Measurements from ENCODE around the gene MAN1A1.

The MAN1A1 gene

DNA sequence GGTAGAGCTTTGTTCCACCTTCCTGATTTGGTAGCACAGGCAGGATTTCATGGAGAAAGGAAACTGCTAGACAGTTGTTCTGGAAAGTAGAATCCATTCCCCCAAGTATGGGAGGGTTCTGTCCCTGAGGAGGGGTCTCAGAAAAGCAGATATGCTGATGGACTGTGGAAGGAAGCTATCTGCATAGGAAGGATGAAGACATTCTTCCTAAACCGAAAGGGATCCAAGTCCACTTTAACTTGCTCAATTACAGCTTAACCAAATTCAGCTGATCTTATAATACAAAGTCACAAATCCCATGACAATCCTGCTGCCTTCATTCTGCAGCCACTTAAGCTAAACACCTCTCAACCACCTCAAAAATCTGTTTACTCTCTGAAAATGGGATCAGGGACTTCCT is 2.6 kb downstream of the MAN1A1 start:
- H3K4me3 ChIP-seq (ENCODE audit: low read depth, low read length) = no peak overlapping the region

DNA sequence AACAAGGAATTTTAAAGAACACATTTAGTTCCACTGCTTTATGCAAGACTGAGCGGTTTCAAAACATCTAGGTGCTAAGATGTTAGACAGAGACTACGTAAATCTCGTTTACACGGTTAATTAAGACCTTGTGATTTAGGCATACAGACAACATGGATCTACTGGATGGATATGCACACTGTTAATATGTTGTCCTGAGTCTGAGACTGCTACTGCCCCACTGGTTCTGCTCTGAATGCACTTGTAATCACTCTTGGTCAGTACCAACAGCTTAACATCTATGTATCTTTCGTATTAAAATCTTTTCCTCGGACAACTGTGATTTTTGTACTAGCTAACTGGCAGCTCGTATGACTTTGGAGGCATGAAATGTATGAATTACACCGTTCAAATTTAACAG is 3.1 kb downstream of the MAN1A1 start:
- no peak overlapping the region for H3K4me3 ChIP-seq (ENCODE audit: low read depth, low read length)

DNA sequence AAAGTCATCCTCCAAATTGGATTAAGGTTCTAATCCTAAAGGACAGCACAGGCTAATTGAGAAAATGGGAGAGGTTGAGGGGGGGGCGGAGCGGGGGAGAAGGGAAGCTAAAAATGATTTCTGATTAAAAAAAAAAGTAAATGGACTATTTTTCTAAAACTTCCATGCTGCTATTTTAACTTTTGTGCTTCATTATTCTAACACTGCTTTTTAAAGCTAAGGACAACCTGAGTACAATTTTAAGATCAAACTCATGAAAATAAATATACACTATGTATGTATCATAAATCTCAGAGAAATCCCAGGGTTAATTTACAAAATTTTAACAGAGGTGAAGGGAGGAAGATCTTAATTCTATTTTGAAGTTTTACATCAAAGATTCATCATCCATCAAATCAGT is 4.4 kb downstream of the MAN1A1 start:
- no peak overlapping the region for H3K4me3 ChIP-seq (ENCODE audit: low read depth, low read length)

DNA sequence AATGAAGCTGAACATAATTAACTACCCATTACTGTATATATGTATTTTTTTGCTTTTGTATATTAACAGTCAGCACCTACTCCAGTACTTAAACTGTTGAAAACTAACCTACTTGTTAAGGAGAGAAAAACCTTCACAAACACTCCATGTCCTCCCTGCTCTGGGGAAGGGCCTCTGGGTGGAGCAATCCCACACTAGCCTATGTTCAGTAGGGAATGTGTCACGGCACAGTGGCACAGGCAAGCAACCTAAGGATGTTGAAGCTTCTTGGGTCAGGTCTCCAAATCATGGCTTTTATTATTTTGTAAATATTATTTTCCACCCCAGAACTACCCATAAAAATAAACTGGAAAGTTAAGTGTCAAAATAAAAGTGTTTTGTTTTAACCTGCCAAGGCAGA is 5.3 kb downstream of the MAN1A1 start:
- H3K4me3 ChIP-seq (ENCODE audit: low read depth, low read length) = no peak overlapping the region

DNA sequence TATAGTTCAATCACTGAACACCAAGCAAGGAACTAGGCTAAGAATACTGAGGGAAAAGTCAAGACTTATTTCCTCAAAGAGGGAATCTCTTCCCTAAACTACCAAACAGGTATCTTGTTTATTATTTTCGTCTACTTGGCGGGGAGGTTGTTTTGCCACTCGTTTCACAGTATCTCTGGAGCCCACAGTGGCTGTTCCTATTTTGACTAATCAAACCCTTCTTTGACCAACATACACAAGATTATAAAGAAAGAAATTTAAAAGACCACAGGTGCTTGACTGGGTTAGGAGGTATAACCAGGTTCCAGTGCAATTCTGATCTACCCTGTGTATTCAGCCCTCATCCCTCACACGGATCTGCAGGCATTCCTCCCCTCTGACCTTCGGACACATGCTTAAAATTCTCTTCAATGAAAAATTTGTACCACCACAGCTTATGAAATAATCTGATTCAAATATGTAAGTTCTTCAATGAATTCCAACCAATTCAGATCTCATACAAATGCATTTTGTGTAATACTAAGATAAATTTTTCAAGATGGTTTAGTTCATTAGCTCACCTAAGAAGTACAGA is 5.9 kb downstream of the MAN1A1 start:
- H3K4me3 ChIP-seq (ENCODE audit: low read depth, low read length) = no peak overlapping the region

DNA sequence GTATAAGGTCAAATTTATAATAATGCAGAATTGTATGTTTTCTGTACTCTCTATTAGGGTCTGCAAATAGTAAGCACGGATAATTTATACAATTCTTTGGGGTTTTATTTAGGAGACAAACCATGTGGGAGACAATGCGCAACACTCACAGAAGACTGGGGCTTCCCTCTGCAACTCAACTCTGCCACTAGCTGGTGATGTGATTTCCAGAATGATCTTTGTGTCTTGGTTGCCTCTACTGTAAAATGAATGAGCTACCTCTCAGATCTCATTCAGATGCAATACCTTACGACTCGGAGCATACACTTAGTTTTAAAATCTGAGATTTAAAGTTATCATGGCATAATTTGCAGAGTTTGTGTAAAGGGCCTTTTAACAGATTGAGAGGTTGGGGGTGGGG is 6.4 kb downstream of the MAN1A1 start:
- no peak overlapping the region for H3K4me3 ChIP-seq (ENCODE audit: low read depth, low read length)

DNA sequence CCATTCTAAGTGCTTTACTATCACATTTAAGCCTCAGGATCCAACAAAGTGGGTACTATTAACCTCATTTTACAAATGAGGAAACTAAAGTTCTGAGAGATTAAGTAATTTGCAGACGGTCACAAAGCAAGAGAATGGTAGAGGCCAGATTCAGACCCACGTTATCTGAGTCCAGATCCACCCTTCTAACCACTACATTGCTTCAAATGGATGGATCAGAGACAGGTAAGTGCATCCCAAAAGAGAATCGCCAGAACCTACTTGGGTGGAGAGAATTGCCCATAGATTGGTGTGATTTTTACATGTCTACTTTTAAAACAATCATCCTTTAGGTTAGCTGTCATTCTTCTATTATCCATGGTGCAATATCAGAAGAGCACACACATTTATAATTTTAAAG is 7.1 kb downstream of the MAN1A1 start:
- no peak overlapping the region for H3K4me3 ChIP-seq (ENCODE audit: low read depth, low read length)

DNA sequence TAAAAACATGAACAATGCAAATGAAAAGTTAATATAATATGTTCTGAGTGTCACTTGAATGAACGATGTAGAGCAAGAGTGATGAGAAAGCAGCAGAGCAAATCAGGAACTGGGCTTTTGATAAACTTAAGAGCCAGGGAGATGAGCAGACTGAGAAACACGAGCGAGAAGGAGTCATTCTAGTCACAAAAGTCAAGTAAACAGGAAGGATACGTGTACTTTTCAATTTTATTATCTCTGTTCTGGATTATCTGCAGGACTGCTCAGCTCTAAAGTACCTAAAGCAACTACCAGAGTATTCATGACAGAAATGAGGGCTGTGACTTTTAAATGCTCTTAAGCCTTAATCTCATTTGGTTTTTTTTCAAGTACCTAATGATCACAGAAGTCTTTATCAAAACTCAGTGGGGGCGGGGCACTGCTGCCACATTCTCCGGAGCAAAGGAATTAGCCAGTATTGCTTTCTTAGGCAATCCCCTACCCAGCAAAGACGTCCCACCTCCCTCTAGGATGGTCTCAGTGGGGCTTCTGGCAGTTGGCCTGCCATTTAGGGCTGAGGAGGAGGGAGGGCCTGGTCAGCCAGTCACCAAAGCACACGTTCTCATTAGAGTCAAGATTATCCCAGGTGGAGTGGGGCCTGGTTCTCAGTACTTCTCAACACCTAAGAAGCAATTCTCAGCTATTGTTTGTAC is 8.6 kb downstream of the MAN1A1 start:
- H3K4me3 ChIP-seq (ENCODE audit: low read depth, low read length) = no peak overlapping the region

DNA sequence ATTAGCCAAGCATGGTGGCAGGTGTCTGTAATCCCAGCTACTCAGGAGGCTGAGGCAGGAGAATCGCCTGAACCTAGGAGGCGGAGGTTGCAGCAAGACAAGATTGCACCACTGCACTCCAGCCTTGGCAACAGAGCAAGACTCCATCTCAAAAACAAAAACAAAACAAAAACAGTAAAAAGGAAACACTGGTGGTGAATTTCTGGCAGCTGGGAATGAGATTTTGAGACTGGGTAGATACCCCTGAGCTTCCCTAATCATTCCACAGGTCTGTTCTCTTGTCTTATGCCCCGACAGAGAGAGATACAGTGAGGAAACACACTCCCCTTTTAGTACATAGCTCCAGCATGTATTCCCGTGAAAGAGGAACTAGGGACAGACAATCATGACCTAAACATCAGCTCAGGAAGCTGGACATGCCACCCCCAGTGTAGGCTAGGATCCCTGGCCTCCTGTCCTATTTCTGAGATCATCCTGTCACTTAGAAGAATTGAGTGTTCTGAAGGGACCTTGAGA is 9.6 kb downstream of the MAN1A1 start:
- H3K4me3 ChIP-seq (ENCODE audit: low read depth, low read length) = no peak overlapping the region

DNA sequence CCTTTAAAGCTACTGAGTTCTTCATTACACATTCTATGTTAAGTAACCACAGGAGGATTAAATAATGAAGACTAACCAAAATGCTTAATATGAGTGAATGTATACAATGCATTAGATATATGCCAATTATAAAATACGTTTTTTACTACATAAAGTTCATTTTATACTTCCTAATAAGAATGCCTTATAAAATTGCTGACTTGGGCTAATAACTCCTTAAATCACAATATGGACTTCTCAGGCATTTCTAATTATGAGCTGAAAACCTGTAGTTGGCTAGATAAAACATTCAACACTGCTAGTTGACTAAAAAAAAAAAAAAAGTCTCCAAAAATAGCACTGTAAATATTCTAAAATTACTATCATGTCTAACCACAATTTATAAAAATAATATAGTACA is 11.8 kb downstream of the MAN1A1 start:
- no peak overlapping the region for H3K4me3 ChIP-seq (ENCODE audit: low read depth, low read length)

DNA sequence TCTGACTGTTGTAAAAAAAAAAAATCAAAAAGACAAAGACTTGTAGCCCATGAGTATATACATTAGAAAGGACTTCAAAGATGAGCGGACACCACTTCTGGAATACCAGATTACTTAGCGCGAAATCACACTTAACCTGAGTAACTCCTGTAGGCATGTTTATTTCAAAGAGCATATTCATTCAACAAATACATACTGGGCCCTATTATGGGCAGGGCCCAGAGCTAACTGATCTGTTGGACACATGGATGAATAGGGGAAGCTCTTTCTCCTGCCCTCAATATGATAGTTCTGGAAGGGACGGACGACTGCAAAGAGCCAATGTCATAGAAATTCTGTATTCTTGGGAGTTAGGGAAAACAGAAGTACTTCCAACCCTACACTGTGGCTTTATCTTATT is 12.3 kb downstream of the MAN1A1 start:
- no peak overlapping the region for H3K4me3 ChIP-seq (ENCODE audit: low read depth, low read length)

DNA sequence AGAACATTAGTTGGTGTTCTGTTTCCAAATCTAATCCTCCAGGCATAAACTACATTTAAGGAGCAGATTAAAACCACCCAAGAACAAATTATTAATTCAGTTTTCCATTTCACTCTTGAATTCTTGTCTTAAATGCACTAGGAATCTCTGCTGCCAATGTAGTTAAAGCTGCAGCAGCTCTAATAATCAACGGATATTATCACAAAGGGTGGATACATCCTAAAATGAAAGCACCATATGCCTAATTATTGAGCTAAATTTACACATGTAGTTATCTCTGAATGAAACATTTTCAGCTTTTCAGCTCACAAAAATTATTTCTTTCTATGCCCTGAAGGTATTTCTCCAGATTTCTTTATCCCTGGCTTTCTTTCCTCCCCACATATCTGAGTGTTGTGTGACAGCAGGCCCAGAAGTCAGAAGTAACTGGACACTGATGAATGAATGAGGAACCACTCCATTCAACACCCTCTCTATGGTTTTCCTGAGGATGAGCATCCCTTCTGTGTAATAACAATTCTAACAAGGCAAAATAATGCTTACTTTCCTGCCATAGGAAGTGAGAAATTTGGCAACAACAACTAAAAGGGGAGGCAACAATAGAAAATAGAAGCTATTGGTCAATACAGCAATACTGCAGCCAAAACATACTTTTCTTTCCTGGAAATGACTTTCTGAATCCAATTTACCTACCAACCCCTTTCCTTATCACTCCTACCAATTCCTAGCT is 14.9 kb downstream of the MAN1A1 start:
- H3K4me3 ChIP-seq (ENCODE audit: low read depth, low read length) = no peak overlapping the region

DNA sequence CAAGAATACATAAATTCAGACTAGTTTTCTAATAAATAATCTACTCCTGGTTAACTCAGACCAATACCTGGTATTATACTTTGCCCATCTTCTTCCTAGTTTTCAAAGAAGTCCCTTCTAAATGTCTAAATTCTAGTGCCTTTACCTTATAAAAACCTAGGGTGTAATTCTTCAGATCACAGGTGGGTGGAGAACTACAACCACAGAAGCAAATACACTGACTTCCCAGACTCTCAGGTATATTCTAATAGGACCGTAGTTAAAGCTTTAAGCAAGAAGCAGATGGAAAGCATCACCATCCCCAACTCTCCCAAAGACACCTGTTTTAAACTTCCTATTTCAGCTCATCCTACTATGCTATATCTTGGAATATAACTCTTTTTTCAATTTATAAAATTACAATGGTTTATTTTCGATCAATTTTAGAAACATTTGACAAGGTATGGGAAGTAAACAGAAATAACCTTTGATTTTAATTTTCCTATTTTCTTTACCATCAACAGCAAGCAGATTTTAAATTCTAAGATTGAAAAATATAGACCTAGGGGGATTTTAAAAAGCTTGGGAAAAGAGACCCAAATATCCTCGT is 15.8 kb downstream of the MAN1A1 start:
- no peak overlapping the region for H3K4me3 ChIP-seq (ENCODE audit: low read depth, low read length)

DNA sequence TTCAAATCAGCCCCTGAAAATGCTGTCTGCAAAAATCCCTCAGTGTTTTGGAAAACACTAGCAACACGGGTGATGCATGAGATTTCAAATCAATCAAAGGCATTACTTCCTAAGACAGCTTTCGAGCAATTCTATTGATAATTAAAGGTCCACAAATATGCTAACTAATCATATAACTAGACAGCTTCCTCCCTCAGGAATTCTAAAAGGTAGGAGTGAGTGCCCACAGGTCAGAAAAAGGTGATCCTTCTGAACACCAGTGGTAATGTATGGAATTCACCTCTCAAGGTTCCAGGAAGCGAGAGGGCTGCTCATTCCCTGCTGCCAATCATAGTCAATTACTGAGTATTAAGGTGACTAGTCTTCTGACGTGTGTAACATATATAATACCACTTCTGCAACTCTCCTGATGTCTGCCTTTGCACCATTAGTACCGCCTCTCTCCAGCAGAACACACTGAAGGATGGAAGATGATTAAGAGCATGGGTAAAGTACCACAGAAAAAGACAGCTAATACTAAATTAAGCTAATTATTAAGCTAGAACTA is 16.4 kb downstream of the MAN1A1 start:
- no peak overlapping the region for H3K4me3 ChIP-seq (ENCODE audit: low read depth, low read length)

DNA sequence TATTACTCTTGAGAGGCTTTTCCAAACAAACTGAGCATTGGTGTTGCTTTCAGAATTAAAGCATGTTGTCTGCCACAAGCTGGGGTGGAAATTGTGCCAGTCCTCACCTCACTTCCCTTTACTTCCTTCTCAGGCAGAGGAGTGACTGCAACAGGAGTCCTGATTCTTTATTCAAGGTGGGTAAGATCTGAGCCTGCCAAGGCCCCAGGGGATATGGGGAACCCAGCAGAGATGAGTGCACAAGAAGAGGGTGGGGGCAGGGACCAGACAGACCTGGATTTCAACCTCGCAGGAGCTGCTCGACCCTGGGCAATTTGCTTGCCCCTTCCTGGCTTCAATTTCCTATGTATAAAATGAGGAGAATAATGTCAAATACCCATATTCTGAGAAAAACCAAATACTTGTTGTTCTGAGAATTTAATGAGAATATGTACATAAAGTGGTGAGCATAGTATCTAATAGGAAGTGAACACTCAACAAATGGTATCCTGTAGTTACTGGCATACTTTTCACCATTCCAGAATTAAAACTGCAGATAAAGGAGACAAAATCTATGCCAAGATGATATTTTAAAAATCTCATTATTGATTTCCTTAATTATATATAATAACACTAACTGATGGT is 17.8 kb downstream of the MAN1A1 start:
- H3K4me3 ChIP-seq (ENCODE audit: low read depth, low read length) = no peak overlapping the region

DNA sequence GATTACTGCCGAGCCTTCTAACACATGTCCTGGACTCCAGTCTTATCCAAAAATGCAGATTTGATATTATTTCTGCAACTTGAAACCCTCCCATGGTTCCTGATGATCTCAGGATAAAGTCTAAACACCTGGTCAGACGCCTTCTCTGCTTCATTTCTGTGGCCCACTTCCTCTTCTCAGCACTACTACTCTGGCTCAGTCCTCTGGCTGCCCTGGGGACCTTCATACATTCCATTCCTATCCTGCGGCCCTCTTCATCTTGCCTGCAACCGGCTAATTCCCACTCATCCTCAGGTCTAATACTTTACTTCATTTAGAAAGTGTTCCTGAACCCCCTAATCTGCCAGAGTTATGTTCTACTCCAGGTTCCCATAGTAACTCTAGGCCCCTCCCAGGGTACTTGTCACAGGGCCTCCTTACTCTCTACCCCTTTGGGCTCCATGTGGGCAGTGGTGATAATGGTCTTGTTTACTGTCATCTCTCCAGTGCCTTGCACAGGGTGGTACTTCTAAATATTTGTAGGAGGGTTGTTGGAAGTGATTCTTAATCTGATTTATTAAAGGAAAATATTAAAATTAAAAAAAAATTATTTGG is 18.9 kb downstream of the MAN1A1 start:
- no peak overlapping the region for H3K4me3 ChIP-seq (ENCODE audit: low read depth, low read length)

DNA sequence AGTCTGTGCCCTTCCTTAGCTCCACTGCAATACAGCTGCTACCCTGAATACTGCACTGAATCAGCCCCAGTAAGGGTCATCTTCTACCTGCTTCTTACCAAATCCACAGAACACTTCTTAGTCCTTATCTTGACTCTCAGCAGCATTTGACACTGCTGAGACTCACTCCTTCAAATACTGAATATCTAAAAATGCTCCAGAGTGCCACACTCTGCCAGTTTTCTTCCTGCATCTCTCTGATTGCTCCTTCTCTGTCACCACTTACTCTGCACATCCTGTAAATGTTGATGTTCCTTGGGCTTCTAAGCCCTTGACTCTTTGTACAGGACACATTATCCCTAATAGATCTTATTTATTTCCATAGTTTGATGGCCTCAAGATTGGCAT is 19.8 kb downstream of the MAN1A1 start:
- no peak overlapping the region for H3K4me3 ChIP-seq (ENCODE audit: low read depth, low read length)

DNA sequence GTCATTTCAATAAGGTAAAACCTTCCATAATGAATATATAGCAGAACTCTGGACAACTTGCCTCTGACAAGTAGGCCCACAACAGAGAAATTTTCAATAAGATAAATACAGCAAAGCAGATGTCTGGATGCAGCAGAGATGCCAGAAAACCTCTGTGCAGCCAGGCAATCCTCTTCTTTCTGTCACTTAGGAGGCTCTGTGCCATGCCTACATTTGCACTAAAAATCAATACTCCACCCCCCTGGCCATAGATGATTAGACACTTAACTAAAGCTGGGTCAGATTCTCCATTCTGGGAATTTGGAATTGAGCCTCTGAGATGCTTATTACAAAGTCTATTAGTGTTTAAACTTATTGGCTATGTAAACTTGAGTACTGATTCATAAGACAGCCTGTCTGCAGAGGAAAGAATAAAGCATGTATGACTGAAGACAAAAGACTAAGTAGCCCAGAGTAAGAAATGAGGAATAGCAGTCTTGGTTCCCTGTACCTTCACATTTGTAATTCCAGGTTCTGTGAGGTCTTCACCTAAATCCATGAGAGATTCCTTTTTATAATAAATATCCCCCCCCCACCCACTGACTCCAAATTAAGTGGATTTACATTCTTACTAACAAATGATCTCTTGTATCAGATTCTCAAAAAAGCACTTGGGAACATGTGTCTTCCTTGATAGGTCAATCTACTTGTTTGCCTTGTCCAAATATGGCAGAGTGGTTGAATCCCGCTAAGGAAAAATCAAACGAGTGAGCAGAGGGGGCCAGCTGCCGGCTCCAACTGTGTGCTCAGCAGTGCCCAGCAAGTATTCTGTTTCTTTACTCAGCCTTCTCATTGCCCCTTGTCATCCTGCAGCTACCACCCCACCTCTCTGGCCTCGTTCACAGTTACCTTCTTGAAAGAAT is 20.4 kb downstream of the MAN1A1 start:
- no peak overlapping the region for H3K4me3 ChIP-seq (ENCODE audit: low read depth, low read length)

DNA sequence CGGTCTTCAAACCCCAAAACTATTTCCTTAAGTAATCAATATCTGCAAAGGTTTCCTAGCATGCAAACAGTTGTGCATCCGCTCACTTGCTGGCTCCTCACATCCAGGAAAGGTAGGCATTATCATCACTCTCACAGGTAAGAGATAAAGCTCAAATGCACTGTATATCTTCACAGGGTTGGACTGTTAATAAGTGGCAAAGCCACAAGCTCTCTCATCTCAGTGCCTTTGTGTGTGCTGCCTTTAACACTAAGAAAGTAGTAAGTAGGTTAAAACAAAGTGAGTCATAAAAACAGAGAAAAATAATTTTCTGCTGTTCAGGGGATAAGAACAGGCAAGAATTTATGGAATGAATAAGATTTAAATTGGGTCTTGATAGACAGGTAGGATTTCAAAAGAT is 21.3 kb downstream of the MAN1A1 start:
- no peak overlapping the region for H3K4me3 ChIP-seq (ENCODE audit: low read depth, low read length)

DNA sequence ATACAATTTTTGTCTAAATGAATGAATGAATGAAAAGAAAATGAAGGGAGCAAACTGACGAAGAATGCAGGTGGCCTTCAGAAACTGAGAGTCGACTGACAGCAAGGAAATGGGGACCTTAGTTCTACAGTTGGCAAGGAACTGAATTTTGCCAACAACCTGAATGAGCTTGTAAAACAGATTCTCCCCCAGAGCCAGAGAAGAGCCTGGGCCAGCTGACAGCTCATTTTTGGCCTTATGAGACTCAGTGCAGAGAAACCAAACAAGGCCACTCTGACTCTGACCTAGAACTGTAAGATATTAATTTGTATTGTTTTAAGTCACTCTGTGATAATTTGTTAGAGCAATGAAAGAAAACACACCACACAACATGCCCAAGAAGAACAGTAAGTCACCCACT is 21.8 kb downstream of the MAN1A1 start:
- H3K4me3 ChIP-seq (ENCODE audit: low read depth, low read length) = no peak overlapping the region
